ENCODE results near the gene SUV39H2. TPM values are rescaled to one million over a fixed set of nuclear protein-coding genes. Genes with fewer than 3 reads are reported as not detected.
A peak's percentile ranks its signal among the peaks of the same experiment; 100 is the strongest.

SUV39H2 gene
- total RNA-seq, 4 donors from 2014 or later: 2.3 to 11.2 (median 5.9) TPM

- TF ChIP-seq POLR2A (IDR thresholded peaks at IDR 0.05) (no peak), POLR2AphosphoS5 (IDR thresholded peaks at IDR 0.05) (no peak), CTCF (IDR thresholded peaks at IDR 0.05) (no peak), EP300 (IDR thresholded peaks at IDR 0.05) (no peak)
- under 1% methylated on average over 50 of the region's 60 CpGs for WGBS
- H3K4me1 ChIP-seq: peaks cover 32% of the 10 kb centered on the region
- peak overlapping the region; percentile 88 for H3K27ac ChIP-seq
- DNase-seq (ENCODE audit: low spot score in 2 of 2): peak in 1 of 2 donors; percentile 64
- H3K36me3 ChIP-seq: no peaks in the 10 kb centered on the region
- no peaks in the 10 kb centered on the region for H3K27me3 ChIP-seq
- peak overlapping the region; percentile 72 for H3K4me3 ChIP-seq
- H3K9me3 ChIP-seq: no peaks in the 10 kb centered on the region
Observed at GRCh38 chr10:14879124-14879927, 660 bp downstream of the SUV39H2 start.

- 4% methylated on average over 5 of the region's 5 CpGs for WGBS
- no peak for DNase-seq (ENCODE audit: low spot score in 2 of 2)
- Histone ChIP-seq H3K4me1 (peaks cover 32% of the 10 kb centered on the region), H3K27ac (no peak overlapping the region), H3K4me3 (peak overlapping the region; percentile 72), H3K27me3 (no peaks in the 10 kb centered on the region), H3K9me3 (no peaks in the 10 kb centered on the region), H3K36me3 (no peaks in the 10 kb centered on the region)
- no peak for TF ChIP-seq POLR2A (IDR thresholded peaks at IDR 0.05)
- TF ChIP-seq POLR2AphosphoS5 (IDR thresholded peaks at IDR 0.05): no peak
- no peak for TF ChIP-seq EP300 (IDR thresholded peaks at IDR 0.05)
- TF ChIP-seq CTCF (IDR thresholded peaks at IDR 0.05): no peak
Observed at GRCh38 chr10:14879928-14880193, 1.2 kb downstream of the SUV39H2 start.

GRCh38 chr10:14880229-14880628 lies 1.6 kb downstream of the SUV39H2 start:
- no peak for DNase-seq (ENCODE audit: low spot score in 2 of 2)
- WGBS: 58% methylated on average over 7 of the region's 7 CpGs
- H3K4me3 ChIP-seq: peak overlapping the region; percentile 72
- H3K36me3 ChIP-seq: no peaks in the 10 kb centered on the region
- no peak for TF ChIP-seq EP300 (IDR thresholded peaks at IDR 0.05)
- no peaks in the 10 kb centered on the region for H3K9me3 ChIP-seq
- H3K27ac ChIP-seq: no peak overlapping the region
- no peaks in the 10 kb centered on the region for H3K27me3 ChIP-seq
- peaks cover 32% of the 10 kb centered on the region for H3K4me1 ChIP-seq

DNA sequence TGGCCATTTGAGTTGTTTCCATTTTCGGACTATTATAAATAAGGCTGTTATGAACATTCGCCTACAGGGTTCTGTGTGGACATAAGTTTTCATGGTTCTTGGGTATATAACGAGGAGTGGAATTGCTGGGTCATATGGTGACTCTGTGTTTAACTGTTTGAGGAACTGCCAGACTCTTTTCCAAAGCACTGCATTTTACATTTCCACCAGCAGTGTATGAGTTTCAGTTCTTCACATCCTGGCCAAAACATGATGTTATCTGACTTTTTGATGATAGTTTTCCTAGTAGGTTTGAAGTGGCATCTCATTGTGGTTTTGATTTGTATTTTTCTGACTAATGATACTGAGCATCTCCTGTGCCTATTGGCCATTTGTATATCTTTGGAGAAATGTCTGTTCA lies 5.4 kb downstream of the SUV39H2 start:
- no peak for DNase-seq (ENCODE audit: low spot score in 2 of 2)
- TF ChIP-seq POLR2A (IDR thresholded peaks at IDR 0.05): no peak
- TF ChIP-seq EP300 (IDR thresholded peaks at IDR 0.05): no peak
- TF ChIP-seq CTCF (IDR thresholded peaks at IDR 0.05): no peak
- TF ChIP-seq POLR2AphosphoS5 (IDR thresholded peaks at IDR 0.05): no peak
- Histone ChIP-seq H3K36me3 (no peaks in the 10 kb centered on the region), H3K27me3 (no peaks in the 10 kb centered on the region), H3K4me1 (peaks cover 13% of the 10 kb centered on the region), H3K4me3 (no peak overlapping the region), H3K9me3 (no peaks in the 10 kb centered on the region), H3K27ac (no peak overlapping the region)
- WGBS: 89% methylated on average over 3 of the region's 3 CpGs

- no peak for TF ChIP-seq POLR2A (IDR thresholded peaks at IDR 0.05)
- no peak for TF ChIP-seq POLR2AphosphoS5 (IDR thresholded peaks at IDR 0.05)
- Histone ChIP-seq H3K9me3 (no peaks in the 10 kb centered on the region), H3K4me3 (no peak overlapping the region), H3K4me1 (no peaks in the 10 kb centered on the region), H3K27ac (no peak overlapping the region), H3K36me3 (no peaks in the 10 kb centered on the region), H3K27me3 (no peaks in the 10 kb centered on the region)
- DNase-seq (ENCODE audit: low spot score in 2 of 2): no peak
- WGBS: 83% methylated on average over 2 of the region's 2 CpGs
Observed at GRCh38 chr10:14889318-14889717, 10.7 kb downstream of the SUV39H2 start.

- Histone ChIP-seq H3K9me3 (no peaks in the 10 kb centered on the region), H3K4me3 (no peak overlapping the region), H3K27ac (no peak overlapping the region), H3K36me3 (no peaks in the 10 kb centered on the region), H3K4me1 (no peaks in the 10 kb centered on the region), H3K27me3 (no peaks in the 10 kb centered on the region)
- DNase-seq (ENCODE audit: low spot score in 2 of 2): no peak
- TF ChIP-seq CTCF (IDR thresholded peaks at IDR 0.05) (no peak), POLR2AphosphoS5 (IDR thresholded peaks at IDR 0.05) (no peak), EP300 (IDR thresholded peaks at IDR 0.05) (no peak), POLR2A (IDR thresholded peaks at IDR 0.05) (no peak)
- 92% methylated on average over 1 of the region's 1 CpG for WGBS
Observed at GRCh38 chr10:14891151-14891550, 12.5 kb downstream of the SUV39H2 start.

Data from suprapubic skin (tissue), 4 donors.